H9 (cell line): ENCODE results near the gene ADNP2. TPM values are rescaled to one million over a fixed set of nuclear protein-coding genes. Genes with fewer than 3 reads are reported as not detected.
A peak's percentile ranks its signal among the peaks of the same experiment; 100 is the strongest.

Experiments
- DNase-seq: peaks from one replicate; pipeline ENCODE4 v3.0.0-alpha.2; 2017
- H2AFZ ChIP-seq: one replicate; pipeline ENCODE4 v1.6.1; 2013; ENCODE audit warnings: mild to moderate bottlenecking, low read length, control low read depth, moderate library complexity
- H2AK5ac ChIP-seq: 2 replicates; pipeline ENCODE4 v1.6.1; 2013; ENCODE audit warnings: low read length, control low read depth, mixed read lengths; ENCODE audit not compliant: insufficient read length
- H2BK120ac ChIP-seq: one replicate; pipeline ENCODE4 v1.6.1; 2013; ENCODE audit warnings: low read depth, mild to moderate bottlenecking, low read length, control low read depth, inconsistent platforms; ENCODE audit not compliant: poor library complexity, severe bottlenecking
- H2BK12ac ChIP-seq: 2 replicates; pipeline ENCODE4 v1.6.1; 2013; ENCODE audit warnings: low read length, control low read depth, mixed read lengths, low read depth; ENCODE audit not compliant: insufficient read length
- H2BK15ac ChIP-seq: 2 replicates; pipeline ENCODE4 v1.6.1; 2013; ENCODE audit warnings: low read depth, low read length, control low read depth
- H2BK20ac ChIP-seq: one replicate; pipeline ENCODE4 v1.6.1; 2013; ENCODE audit warnings: low read depth, mild to moderate bottlenecking, low read length, control low read depth, inconsistent platforms; ENCODE audit not compliant: poor library complexity, severe bottlenecking
- H2BK5ac ChIP-seq: 2 replicates; pipeline ENCODE4 v1.6.1; 2013; ENCODE audit warnings: low read length, control low read depth, mixed read lengths; ENCODE audit not compliant: insufficient read length
- H3K14ac ChIP-seq: 2 replicates; pipeline ENCODE4 v1.6.1; 2013; ENCODE audit warnings: low read length, control low read depth; ENCODE audit not compliant: insufficient read depth
- H3K18ac ChIP-seq: 2 replicates; pipeline ENCODE4 v1.6.1; 2013; ENCODE audit warnings: low read depth, mild to moderate bottlenecking, mixed read lengths, low read length, control low read depth; ENCODE audit not compliant: insufficient read length
- H3K23ac ChIP-seq: 2 replicates; pipeline ENCODE4 v1.6.1; 2013; ENCODE audit warnings: low read length, control low read depth, mixed read lengths, low read depth; ENCODE audit not compliant: insufficient read length
- H3K23me2 ChIP-seq: 2 replicates; pipeline ENCODE4 v1.6.1; 2013; ENCODE audit warnings: low read depth, mild to moderate bottlenecking, mixed read lengths, low read length, control low read depth; ENCODE audit not compliant: insufficient read length, poor library complexity, severe bottlenecking
- H3K27ac ChIP-seq: 2 replicates; pipeline ENCODE4 v1.5.1; 2013; ENCODE audit warnings: low read length, control low read depth, mixed read lengths, low read depth; ENCODE audit not compliant: insufficient read length
- H3K27me3 ChIP-seq: 2 replicates; pipeline ENCODE4 v1.6.1; 2013; ENCODE audit warnings: low read length, control low read depth, inconsistent platforms; ENCODE audit not compliant: insufficient read depth
- H3K4ac ChIP-seq: 2 replicates; pipeline ENCODE4 v1.6.1; 2013; ENCODE audit warnings: low read depth, mild to moderate bottlenecking, control low read depth, inconsistent platforms, low read length, moderate library complexity
- H3K4me1 ChIP-seq: 2 replicates; pipeline ENCODE4 v1.6.1; 2013; ENCODE audit warnings: low read length, control low read depth, inconsistent platforms; ENCODE audit not compliant: insufficient read depth
- H3K4me2 ChIP-seq: 2 replicates; pipeline ENCODE4 v1.6.1; 2013; ENCODE audit warnings: low read length, control low read depth, mixed read lengths; ENCODE audit not compliant: insufficient read length, insufficient read depth
- H3K56ac ChIP-seq: 2 replicates; pipeline ENCODE4 v1.6.1; 2013; ENCODE audit warnings: low read depth, mild to moderate bottlenecking, mixed read lengths, low read length, control low read depth; ENCODE audit not compliant: insufficient read length
- H3K79me1 ChIP-seq: 2 replicates; pipeline ENCODE4 v1.6.1; 2013; ENCODE audit warnings: low read depth, mild to moderate bottlenecking, moderate library complexity, low read length, control low read depth, inconsistent platforms; ENCODE audit not compliant: insufficient read depth, poor library complexity, severe bottlenecking
- H3K79me2 ChIP-seq: 2 replicates; pipeline ENCODE4 v1.6.1; 2013; ENCODE audit warnings: low read length, control low read depth, inconsistent platforms; ENCODE audit not compliant: insufficient read depth
- H3K9ac ChIP-seq: 2 replicates; pipeline ENCODE4 v1.6.1; 2013; ENCODE audit warnings: low read length, control low read depth, mixed read lengths; ENCODE audit not compliant: insufficient read length; ENCODE audit errors: extremely low read depth
- H3K9me3 ChIP-seq: one replicate; pipeline ENCODE4 v1.6.1; 2013; ENCODE audit warnings: low read depth, low read length, inconsistent platforms; ENCODE audit not compliant: control insufficient read depth
- H3T11ph ChIP-seq: one replicate; pipeline ENCODE4 v1.6.1; 2013; ENCODE audit warnings: mild to moderate bottlenecking, low read length, control low read depth, inconsistent platforms
- H4K20me1 ChIP-seq: one replicate; pipeline ENCODE4 v1.6.1; 2013; ENCODE audit not compliant: control insufficient read depth, insufficient read length, insufficient read depth
- H4K5ac ChIP-seq: 2 replicates; pipeline ENCODE4 v1.6.1; 2013; ENCODE audit warnings: low read depth, mild to moderate bottlenecking, mixed read lengths, low read length, control low read depth; ENCODE audit not compliant: insufficient read length
- H4K8ac ChIP-seq: replicated peaks from 2 replicates; pipeline ENCODE4 v1.6.1; 2013; ENCODE audit warnings: low read length, control low read depth, mixed read lengths, low read depth; ENCODE audit not compliant: insufficient read length
- H4K91ac ChIP-seq: 2 replicates; pipeline ENCODE4 v1.6.1; 2013; ENCODE audit warnings: low read depth, mild to moderate bottlenecking, moderate library complexity, mixed read lengths, low read length, control low read depth; ENCODE audit not compliant: insufficient read length
- H3K27ac Mint-ChIP-seq, 3 experiments: 2 replicates in 2 of 3; 3 replicates in 1 of 3; pipeline ENCODE4 v1.8.0; 2020 to 2021; ENCODE audit warnings: mixed read lengths in 3 of 3, mild to moderate bottlenecking in 1 of 3, moderate library complexity in 1 of 3
- H3K27me3 Mint-ChIP-seq: 2 replicates; pipeline ENCODE4 v1.8.0; 2021; ENCODE audit warnings: low read depth, mild to moderate bottlenecking, moderate library complexity, mixed read lengths
- H3K36me3 Mint-ChIP-seq, 3 experiments: 2 replicates in 2 of 3; 3 replicates in 1 of 3; pipeline ENCODE4 v1.8.0; 2020 to 2021; ENCODE audit warnings: low read depth in 3 of 3, mixed read lengths in 3 of 3; ENCODE audit not compliant: insufficient read depth in 1 of 3
- H3K4me1 Mint-ChIP-seq, 2 experiments: 2 replicates each; pipeline ENCODE4 v1.8.0; 2020; ENCODE audit warnings: mixed read lengths in 2 of 2
- H3K4me3 Mint-ChIP-seq, 2 experiments: 2 replicates in 1 of 2; 3 replicates in 1 of 2; pipeline ENCODE4 v1.8.0; 2020 to 2021; ENCODE audit warnings: mild to moderate bottlenecking in 2 of 2, mixed read lengths in 2 of 2, moderate library complexity in 1 of 2
- H3K9me3 Mint-ChIP-seq, 2 experiments: 2 replicates in 1 of 2; 3 replicates in 1 of 2; pipeline ENCODE4 v1.8.0; 2020; ENCODE audit warnings: mild to moderate bottlenecking in 2 of 2, mixed read lengths in 2 of 2, moderate library complexity in 1 of 2
- CTCF ChIP-seq: fragments of 200-600 bp; sonication (generic); conservative IDR thresholded peaks from 3 replicates; pipeline ENCODE4 v1.8.0; 2021; ENCODE audit warnings: antibody characterized with exemption, mild to moderate bottlenecking
- WGBS: extraction: QIAGEN DNeasy Blood & Tissue Kit; methylation state at CpG from one replicate; pipeline ENCODE4 v1.1.7; 2013; ENCODE audit warnings: missing lambda C conversion rate, low lambda C conversion rate, mixed read lengths; ENCODE audit not compliant: insufficient read length; ENCODE audit errors: extremely low coverage; 5-methylcytosine and 5-hydroxymethylcytosine counted together
- total RNA-seq: library from RNA; stranded (reverse); gene quantifications from 2 replicates; pipeline ENCODE4 v1.2.1, GENCODE V29; 2021

The ADNP2 gene
- total RNA-seq, 1 experiment from 2014 or later, result 53.5 TPM

- Histone ChIP-seq H3K4me2 (no peak overlapping the region), H3K27me3 (no peaks in the 10 kb centered on the region), H3K79me1 (no peaks in the 10 kb centered on the region), H2BK5ac (no peak overlapping the region), H3K4me1 (no peaks in the 10 kb centered on the region), H3K18ac (no peak overlapping the region), H3K79me2 (no peaks in the 10 kb centered on the region), H4K91ac (no peak overlapping the region), H4K8ac (no peak overlapping the region), H2BK12ac (no peak overlapping the region), H4K20me1 (no peaks in the 10 kb centered on the region), H3K23me2 (no peaks in the 10 kb centered on the region), H3K14ac (no peak overlapping the region), H3K9me3 (no peaks in the 10 kb centered on the region), H3T11ph (no peak overlapping the region), H3K56ac (no peak overlapping the region), H2AFZ (no peak overlapping the region), H3K27ac (no peak overlapping the region), H3K23ac (no peak overlapping the region), H3K4ac (no peak overlapping the region), H3K9ac (no peak overlapping the region), H2AK5ac (no peak overlapping the region), H2BK20ac (no peak overlapping the region), H2BK120ac (no peak overlapping the region), H4K5ac (no peak overlapping the region), H2BK15ac (no peak overlapping the region)
- Mint-ChIP-seq H3K27me3 (peaks cover 6% of the 10 kb centered on the region; the same call in 1 of the 2 replicates), H3K4me1 (no peaks in the 10 kb centered on the region), H3K36me3 (peaks cover 28 to 53% (median 48%) of the 10 kb centered on the region in 3 experiments), H3K9me3 (peaks cover 15 to 23% of the 10 kb centered on the region in 2 experiments), H3K4me3 (no peak overlapping the region), H3K27ac (no peak overlapping the region)
- DNase-seq, result peak; percentile 75
- peak; percentile 13; the same call in 1 of the 3 replicates for TF ChIP-seq CTCF
- no CpG with 5 or more reads among the region's 109 CpGs for WGBS
These were observed 50.9 kb downstream of the ADNP2 start for GRCh38 chr18:80159713-80160636.
